ENCODE results near the gene CSPG5.

The CSPG5 gene

DNA sequence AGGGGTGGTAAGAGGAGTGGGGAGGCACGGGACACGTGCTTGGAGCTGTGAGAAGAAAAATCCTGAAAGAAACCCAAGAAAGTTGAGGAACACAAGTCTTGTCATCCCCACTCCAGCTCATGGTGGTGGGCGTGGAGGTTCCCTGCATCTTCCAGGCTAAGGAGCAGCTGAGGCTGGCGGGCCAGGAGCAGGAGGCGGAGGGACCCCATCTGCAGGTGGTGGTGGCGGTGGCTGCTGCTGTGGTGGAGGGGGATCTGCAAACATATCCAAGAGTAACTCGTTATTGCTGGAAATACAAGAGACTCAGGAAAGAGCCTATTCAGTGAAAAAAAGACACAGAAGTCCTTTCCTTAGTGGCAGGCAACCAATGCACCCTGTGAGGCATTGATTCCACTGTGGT lies 9.4 kb upstream of the CSPG5 start:
- DNase-seq (ENCODE audit: low read depth in 2 of 2), result no peak

GRCh38 chr3:47586746-47587145 lies 8.1 kb upstream of the CSPG5 start:
- DNase-seq (ENCODE audit: low read depth in 2 of 2), result no peak

DNA sequence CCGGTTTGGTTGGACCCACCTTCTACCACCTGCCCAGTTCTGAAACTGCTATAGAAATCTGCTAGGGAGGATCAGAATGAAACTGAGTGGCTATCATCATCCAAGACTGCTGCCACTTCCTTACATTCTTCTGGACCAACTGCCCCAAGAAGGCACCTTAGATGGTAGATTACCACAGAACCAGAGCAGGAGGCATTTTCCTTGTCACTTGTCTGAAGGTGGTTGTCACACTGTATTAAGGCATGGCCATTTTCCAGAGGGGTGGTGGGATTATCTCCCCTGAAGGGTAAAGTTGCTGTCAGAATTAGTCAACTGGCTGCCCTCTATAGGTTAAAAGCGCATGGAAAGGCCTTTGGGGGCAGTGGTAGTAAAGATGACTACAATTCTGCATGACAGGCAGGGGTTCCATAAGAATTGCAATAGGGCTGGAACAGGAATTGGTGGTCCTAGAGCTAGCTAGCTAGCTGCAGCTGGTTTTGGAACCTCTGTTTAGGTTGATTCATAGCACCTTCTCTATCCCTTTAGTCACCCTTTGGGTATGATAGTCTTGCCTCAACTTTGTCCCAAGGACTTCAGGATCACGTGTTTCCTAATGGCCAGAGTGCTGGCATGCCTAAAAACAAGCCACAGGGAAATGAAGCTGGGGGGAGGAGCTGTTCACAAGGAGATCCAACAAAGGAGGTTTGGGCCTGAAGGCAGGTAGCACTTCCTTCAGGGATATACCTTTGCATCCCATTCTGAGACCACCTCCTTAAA lies 4.8 kb upstream of the CSPG5 start:
- no peak for DNase-seq (ENCODE audit: low read depth in 2 of 2)

DNA sequence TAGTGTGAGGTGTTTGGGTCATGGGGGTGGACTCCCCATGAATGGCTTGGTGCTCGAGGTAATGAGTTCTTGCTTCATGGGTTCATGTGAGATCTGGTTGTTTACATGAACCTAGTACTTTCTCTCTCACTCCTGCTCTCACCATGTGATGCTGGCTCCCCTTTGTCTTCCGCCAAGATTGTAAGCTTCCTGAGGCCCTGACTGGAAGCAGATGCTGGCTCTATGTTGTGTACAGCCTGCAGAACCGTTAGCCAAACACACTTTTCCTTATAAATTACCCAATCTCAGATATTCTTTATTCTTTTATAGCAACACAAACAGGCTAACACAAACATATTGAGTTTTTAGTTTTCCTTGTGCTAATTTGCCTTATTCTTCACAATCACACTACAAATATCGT lies 3.2 kb upstream of the CSPG5 start:
- DNase-seq (ENCODE audit: low read depth in 2 of 2), result no peak

DNA sequence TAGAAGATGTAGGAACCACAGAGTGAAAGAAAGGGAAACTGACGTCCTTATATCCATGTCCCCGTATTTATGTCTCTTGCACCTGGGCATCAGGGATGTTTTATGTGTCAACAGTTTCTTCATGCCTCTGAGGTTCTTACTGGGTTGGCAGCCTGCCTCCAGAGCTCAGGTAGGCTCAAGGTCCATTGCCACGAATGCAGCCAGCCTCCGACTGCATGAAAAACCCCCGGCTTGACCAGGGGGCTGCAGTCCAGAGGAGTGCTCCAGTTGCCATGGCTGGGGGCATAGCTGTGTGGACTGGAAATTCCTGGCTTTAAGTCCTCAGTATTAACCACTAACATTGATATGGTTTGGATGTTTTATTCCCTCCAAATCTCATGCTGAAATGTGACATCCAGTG lies 2.8 kb upstream of the CSPG5 start:
- DNase-seq (ENCODE audit: low read depth in 2 of 2), result no peak

GRCh38 chr3:47580481-47580880 lies 1.8 kb upstream of the CSPG5 start:
- no peak for DNase-seq (ENCODE audit: low read depth in 2 of 2)

DNA sequence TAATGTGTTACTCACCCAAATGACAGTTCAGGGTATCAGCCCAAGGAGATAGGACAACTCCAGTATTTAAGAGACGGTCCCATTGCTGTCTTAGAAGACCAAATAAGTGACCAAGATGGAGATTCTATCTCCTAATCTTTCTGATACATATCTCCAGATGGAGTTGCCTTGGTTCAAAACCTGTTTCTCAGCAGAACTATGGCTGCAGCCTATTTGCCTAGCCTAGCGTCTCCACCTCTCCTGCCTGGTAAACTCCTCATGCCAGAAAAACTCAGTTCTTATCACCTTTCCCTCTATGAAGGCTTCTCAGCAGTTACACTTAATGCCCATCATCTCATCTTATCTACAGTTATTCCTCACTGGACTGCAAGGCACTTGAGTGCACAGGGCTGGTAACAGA lies 1.2 kb upstream of the CSPG5 start:
- no peak for DNase-seq (ENCODE audit: low read depth in 2 of 2)

GRCh38 chr3:47578119-47578632 lies 489 bp downstream of the CSPG5 start:
- no peak for DNase-seq (ENCODE audit: low read depth in 2 of 2)

GRCh38 chr3:47577583-47578118 lies 1.0 kb downstream of the CSPG5 start:
- no peak for DNase-seq (ENCODE audit: low read depth in 2 of 2)

DNA sequence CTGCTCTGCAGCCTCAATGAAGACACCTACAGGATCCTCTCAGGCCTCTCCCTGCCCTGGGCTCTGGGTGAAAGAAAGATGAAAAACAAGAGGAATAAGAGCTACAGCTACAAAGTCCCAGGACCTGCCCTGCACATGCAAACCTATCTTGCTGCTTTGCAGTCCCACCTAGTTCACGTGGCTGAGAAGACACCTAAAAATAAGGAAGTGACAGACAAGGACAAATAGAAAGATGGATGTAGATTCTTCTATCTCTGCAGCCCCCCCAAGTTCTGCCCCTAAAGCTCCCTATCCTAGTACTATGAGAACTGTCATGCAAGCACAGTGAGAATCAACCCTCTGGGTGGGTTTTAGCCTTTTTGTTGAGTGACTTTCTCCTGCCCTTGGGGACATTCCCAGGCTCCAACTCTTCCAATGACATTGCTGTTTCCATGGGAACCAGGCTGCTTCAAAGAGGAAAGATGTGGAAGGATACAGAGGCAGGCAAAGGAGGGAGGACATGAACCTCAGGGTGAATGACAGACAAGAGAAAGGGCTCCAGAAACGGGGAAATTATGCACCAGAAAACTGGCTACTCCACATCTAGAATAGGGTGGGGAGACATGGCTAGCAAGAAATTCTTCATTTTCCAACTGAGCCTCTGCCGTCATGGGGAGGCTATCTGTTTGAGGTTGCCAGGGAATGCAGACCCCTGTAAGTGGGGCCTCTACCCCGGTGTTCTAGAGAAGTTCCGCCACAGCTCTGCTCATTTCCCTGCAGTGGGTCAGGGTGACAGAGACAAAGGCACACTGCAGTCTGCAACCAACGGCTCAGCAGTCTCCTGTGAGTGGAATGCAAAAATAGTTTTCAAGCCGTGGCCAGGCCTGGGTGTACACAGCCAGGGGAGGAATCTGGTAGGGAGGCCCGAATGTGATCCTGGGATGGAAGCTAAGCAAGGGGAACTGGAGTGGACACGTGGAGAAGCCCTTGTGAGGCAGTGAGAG lies 5.2 kb downstream of the CSPG5 start:
- no peak for DNase-seq (ENCODE audit: low read depth in 2 of 2)

DNA sequence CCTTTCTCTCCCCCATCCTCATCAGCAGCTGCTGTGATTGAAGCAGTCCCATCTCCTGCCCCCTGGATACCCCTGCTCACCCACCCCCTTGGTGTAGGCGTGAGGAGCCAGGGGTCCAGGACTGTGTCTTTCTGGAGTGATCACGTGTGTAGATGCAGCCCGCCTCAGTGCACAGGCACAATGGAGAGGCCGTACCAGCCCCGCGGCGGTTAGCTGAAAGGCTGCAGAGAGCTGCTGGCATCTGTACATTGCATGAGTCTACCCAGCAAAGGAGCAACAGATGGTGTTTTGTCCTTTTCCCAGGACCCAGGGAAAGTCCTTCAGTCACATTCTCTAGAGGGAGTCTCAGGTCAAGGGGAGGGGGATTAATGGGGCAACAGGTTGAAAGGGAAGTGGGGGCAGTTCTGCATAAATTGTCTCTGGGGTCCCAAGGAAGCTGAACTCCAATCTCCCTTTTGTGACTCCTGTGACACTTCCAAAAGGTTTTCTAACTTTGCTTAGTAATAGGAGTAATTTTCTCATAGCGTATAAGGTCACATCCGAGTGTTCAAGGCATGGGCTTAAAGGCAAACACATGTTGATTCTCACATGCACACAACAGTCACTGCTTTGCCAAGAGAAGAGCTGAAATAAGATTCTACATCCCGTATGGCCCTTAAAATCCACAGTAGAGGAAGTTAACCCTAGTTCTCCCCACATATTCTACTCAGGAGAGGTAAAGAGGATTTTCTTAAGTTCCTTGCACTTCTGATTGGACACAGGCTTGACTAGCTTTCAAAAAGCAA lies 7.1 kb downstream of the CSPG5 start:
- no peak for DNase-seq (ENCODE audit: low read depth in 2 of 2)

- DNase-seq (ENCODE audit: low read depth in 2 of 2), result no peak
These were observed 9.8 kb downstream of the CSPG5 start for GRCh38 chr3:47568901-47569300.

- no peak for DNase-seq (ENCODE audit: low read depth in 2 of 2)
These were observed 11.5 kb downstream of the CSPG5 start for GRCh38 chr3:47567149-47567548.

DNA sequence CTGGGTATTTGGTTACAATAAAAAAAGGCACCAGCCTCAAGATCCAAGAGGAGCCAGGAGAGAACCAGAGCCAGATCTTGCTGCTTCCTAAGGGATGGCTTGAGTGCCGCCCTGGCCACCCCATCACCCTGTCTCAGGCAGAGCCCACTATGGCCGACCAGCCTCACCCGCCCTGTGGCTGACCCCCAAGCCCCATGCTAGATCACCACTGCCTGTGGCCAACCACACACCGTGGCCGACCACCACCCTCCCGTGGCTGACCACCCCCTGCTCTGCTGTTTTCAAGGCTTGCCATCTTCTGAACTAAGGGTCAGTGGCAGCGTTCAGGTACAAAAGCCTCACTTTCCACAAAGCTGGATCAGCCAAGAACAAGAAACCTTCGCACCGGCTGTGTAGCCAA lies 12.0 kb downstream of the CSPG5 start:
- no peak for DNase-seq (ENCODE audit: low read depth in 2 of 2)

GRCh38 chr3:47565734-47566550 lies 12.7 kb downstream of the CSPG5 start:
- DNase-seq (ENCODE audit: low read depth in 2 of 2), result no peak

- no peak for DNase-seq (ENCODE audit: low read depth in 2 of 2)
These were observed 22.3 kb downstream of the CSPG5 start for GRCh38 chr3:47556351-47556750.

DNA sequence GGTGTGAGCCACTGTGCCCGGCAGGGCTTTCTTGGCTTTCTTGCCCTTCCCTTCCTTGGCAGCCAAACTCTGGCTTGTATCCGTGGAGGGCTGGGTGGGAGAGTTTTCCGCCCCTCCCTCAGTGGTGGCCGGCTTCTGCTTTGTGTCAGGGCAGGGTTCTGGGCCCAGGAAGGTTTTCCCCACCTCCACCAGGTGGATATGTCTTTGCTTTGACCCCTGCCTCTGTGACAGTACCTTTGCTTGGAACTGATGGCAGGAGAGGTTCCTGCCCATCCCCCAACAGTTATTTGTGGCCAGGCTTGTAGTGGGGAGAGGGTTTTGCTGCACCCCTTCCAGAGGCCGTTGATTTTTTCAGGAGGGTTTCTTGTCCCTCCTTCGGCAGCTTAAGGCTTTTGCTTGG lies 24.3 kb downstream of the CSPG5 start:
- DNase-seq (ENCODE audit: low read depth in 2 of 2), result no peak

- DNase-seq (ENCODE audit: low read depth in 2 of 2), result no peak
These were observed 25.3 kb downstream of the CSPG5 start for GRCh38 chr3:47553407-47553806.

DNA sequence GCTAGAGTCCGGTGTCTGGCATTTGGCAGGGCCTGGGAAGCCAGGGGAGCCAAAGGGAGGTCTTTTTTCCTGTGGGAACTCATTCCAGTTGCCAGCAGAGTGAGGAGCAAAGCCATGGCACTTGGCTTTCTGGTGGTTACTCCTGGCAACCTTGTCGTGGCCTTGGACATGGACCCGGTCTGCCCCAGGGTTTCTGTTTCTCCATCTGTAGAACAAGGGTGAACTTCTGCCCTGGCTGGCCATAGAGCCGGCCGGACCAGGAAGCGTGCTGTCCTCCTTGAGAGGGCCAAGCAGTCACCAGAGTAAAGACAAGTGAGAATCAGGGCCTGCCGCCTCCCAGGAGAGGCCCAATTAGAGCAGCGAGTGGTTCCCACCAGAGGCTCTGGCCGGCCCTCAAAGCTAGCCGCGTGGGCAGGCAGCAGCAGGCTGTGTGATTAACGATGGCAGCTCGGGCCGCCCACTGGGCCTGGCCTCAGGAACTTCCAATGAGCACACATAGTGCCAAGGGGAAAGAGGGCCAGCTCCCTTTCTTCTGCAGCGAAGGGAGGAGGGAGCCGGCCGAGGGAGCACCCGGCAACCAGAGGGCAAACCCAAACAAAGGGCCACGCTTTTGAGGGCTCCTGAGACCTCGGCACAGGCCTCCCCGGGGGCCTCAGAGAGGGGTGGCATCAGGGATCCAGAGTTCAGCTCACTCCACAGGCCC lies 36.0 kb downstream of the CSPG5 start:
- DNase-seq (ENCODE audit: low read depth in 2 of 2), result no peak

DNA sequence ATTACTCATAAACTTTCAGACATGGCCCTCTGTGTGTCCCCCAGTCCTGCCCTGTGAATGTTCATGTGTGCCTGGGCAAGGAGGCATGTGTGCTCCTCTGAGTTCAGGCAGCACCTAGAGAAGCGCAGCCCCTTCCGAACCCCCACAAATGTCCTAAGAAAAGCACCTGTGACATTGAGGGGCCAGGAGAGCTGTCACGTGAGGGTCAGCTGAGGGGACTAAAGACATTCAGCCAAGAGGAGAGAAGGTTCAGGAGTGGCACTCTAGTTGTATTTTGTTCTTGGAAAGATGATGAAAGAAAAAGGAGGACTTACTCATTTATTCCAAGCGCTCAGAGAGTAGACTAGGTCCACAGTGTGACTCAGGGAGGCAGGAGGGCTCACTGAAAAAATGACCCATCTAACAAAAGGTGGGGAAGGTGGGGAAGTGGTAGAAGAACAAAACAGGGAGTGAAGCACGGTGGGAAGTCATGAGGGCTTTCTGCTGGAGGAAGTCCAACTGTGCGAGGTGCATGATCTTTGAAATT lies 37.0 kb downstream of the CSPG5 start:
- DNase-seq (ENCODE audit: low read depth in 2 of 2), result no peak

Measured in fibroblast of skin of left quadriceps (primary cell).